ENCODE results near the gene LRRC70. TPM values are rescaled to one million over a fixed set of nuclear protein-coding genes. Genes with fewer than 3 reads are reported as not detected.
A peak's percentile ranks its signal among the peaks of the same experiment; 100 is the strongest.

LRRC70 gene
- 0.79 and 1.2 TPM in 2 replicates for total RNA-seq (ENCODE audit: low replicate concordance)

GRCh38 chr5:62578540-62578939, at the start of gene LRRC70:
Gene LRRC70, plus strand, starts transcription at chr5:62578819. Its CDS starts 620 bp downstream, at chr5:62579439.
- Histone ChIP-seq H3K4me1 (peaks cover 8% of the 10 kb centered on the region), H4K20me1 (ENCODE audit: low read depth) (peaks cover 8% of the 10 kb centered on the region), H2AFZ (replicated peaks) (no peak within 1 kb of the TSS), H3K36me3 (no peaks in the 10 kb centered on the region), H3K9ac (no peak within 1 kb of the TSS), H3K4me3 (no peak within 1 kb of the TSS), H3K9me3 (ENCODE audit: low read depth) (no peaks in the 10 kb centered on the region), H3K27ac (no peak within 1 kb of the TSS), H3K4me2 (no peak within 1 kb of the TSS), H3F3A (ENCODE audit: low read depth) (no peaks in the 10 kb centered on the region), H3K79me2 (ENCODE audit: low read depth) (no peaks in the 10 kb centered on the region), H3K27me3 (no peaks in the 10 kb centered on the region)
- no peak within 1 kb of the TSS for H3K4me3 Mint-ChIP-seq
- H3K9me3 Mint-ChIP-seq: no peaks in the 10 kb centered on the region
- H3K4me1 Mint-ChIP-seq: peaks cover 17% of the 10 kb centered on the region
- DNase-seq (ENCODE audit: low spot score): peak; percentile 21
- no peak for TF ChIP-seq EZH2 (IDR thresholded peaks at IDR 0.05)
- no peak for TF ChIP-seq EZH2phosphoT487 (IDR thresholded peaks at IDR 0.05)
- no peak for TF ChIP-seq CTCF (IDR thresholded peaks at IDR 0.05)
- H3K36me3 Mint-ChIP-seq: peaks cover 5% of the 10 kb centered on the region
- H3K27ac Mint-ChIP-seq: no peak within 1 kb of the TSS
- H3K27me3 Mint-ChIP-seq (ENCODE audit: insufficient read depth, low read depth): no peaks in the 10 kb centered on the region

GRCh38 chr5:62533597-62533996, 45.0 kb upstream of the LRRC70 start:
- Histone ChIP-seq H3K4me3 (no peak overlapping the region), H3K9ac (no peak overlapping the region), H3K4me1 (no peaks in the 10 kb centered on the region), H3K27ac (no peak overlapping the region), H3K9me3 (ENCODE audit: low read depth) (no peaks in the 10 kb centered on the region), H2AFZ (replicated peaks) (no peak overlapping the region), H3K27me3 (no peaks in the 10 kb centered on the region), H4K20me1 (ENCODE audit: low read depth) (no peaks in the 10 kb centered on the region), H3K4me2 (no peak overlapping the region), H3F3A (ENCODE audit: low read depth) (no peaks in the 10 kb centered on the region), H3K36me3 (no peaks in the 10 kb centered on the region), H3K79me2 (ENCODE audit: low read depth) (no peaks in the 10 kb centered on the region)
- TF ChIP-seq EZH2phosphoT487 (IDR thresholded peaks at IDR 0.05): no peak
- no peak for TF ChIP-seq CTCF (IDR thresholded peaks at IDR 0.05)
- no peak for TF ChIP-seq EZH2 (IDR thresholded peaks at IDR 0.05)
- Mint-ChIP-seq H3K27me3 (ENCODE audit: insufficient read depth, low read depth) (no peaks in the 10 kb centered on the region), H3K4me3 (no peak overlapping the region), H3K36me3 (peaks cover 11% of the 10 kb centered on the region), H3K4me1 (no peaks in the 10 kb centered on the region), H3K27ac (no peak overlapping the region), H3K9me3 (no peaks in the 10 kb centered on the region)
- DNase-seq (ENCODE audit: low spot score): no peak

- H3K79me2 ChIP-seq (ENCODE audit: low read depth): no peaks in the 10 kb centered on the region
- no peak overlapping the region for H3K27ac Mint-ChIP-seq
- no peaks in the 10 kb centered on the region for H3K4me1 ChIP-seq
- H3K9me3 ChIP-seq (ENCODE audit: low read depth): no peaks in the 10 kb centered on the region
- no peaks in the 10 kb centered on the region for H4K20me1 ChIP-seq (ENCODE audit: low read depth)
- H3K9me3 Mint-ChIP-seq: no peaks in the 10 kb centered on the region
- no peak overlapping the region for H3K4me2 ChIP-seq
- H3K36me3 Mint-ChIP-seq: peaks cover 17% of the 10 kb centered on the region
- no peak overlapping the region for H2AFZ ChIP-seq (replicated peaks)
- H3K27ac ChIP-seq: no peak overlapping the region
- H3K36me3 ChIP-seq: no peaks in the 10 kb centered on the region
- no peak overlapping the region for H3K4me3 ChIP-seq
- peaks cover 2% of the 10 kb centered on the region for H3K27me3 Mint-ChIP-seq (ENCODE audit: insufficient read depth, low read depth)
- H3K4me3 Mint-ChIP-seq: no peak overlapping the region
- no peak overlapping the region for H3K9ac ChIP-seq
- no peaks in the 10 kb centered on the region for H3K27me3 ChIP-seq
- DNase-seq (ENCODE audit: low spot score): no peak
- H3F3A ChIP-seq (ENCODE audit: low read depth): no peaks in the 10 kb centered on the region
- TF ChIP-seq EZH2 (IDR thresholded peaks at IDR 0.05) (no peak), EZH2phosphoT487 (IDR thresholded peaks at IDR 0.05) (no peak), CTCF (IDR thresholded peaks at IDR 0.05) (no peak)
- no peaks in the 10 kb centered on the region for H3K4me1 Mint-ChIP-seq
Measured at GRCh38 chr5:62534461-62535236, 44.0 kb upstream of the LRRC70 start.

Measured in neural progenitor cell (in vitro differentiated cells).